ENCODE measurements around the gene ADCYAP1R1. TPM values are rescaled to one million over a fixed set of nuclear protein-coding genes. Genes with fewer than 3 reads are reported as not detected.

ADCYAP1R1 gene
- total RNA-seq, 1 experiment from 2014 or later, result not detected

DNA sequence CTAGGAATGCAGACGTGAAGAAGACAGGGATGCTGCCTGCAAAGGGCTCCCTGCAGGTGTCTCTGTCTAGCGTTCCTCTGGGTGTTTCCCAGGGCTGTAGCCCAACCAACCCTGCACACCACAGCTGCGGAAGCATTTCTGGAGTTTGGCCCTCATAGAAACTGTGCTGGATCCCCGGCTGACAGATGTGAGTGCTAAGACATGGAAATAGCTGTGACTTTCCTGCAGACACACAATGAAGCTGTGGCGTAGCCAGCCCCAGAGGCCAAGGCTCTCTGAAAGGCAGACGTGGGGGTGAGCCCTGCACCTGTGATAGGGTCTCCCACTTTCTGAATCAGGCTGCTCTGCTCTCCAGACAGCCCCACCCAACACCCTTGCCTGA is 44.8 kb downstream of the ADCYAP1R1 start:
- DNase-seq, result no peak

DNA sequence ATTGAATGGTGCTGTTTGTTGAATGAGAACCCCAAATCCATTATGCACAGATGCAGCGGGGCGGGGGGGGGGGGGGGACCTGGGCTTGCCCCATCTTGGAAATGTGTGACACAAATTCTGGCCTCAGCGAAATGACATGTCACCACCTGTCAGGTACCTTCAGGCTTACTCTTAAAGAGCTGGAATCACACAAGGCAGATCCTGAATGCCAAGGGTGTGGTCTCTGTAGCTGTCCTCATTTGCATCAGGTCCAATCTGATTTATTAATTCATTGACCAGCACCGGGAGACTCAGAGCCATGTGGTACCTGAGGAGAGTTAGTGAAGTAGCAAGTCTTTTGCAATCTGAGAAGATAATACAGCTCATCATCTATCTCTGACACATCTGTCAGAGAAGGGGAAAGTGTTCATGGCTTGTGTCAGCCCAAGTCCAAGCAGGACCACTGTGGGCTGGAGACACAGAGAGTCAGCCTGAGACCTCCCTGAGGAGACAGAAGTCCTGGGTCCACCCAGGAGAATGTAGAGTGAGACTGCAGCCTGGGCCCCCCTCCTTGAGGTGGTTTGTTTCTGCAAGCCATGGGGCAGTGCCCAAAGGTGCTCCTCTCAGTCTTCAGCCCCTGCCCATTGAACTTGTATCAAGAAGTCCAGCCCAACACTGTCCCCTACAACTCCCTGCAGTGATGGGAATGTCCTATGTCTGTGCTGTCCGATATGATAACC is 46.7 kb downstream of the ADCYAP1R1 start:
- H3K27me3 ChIP-seq, result peaks cover 17% of the 10 kb centered on the region
- DNase-seq, result no peak
- no peaks in the 10 kb centered on the region for H3K9me3 ChIP-seq (replicated peaks)
- no peaks in the 10 kb centered on the region for H3K36me3 ChIP-seq
- H3K4me1 ChIP-seq, result no peaks in the 10 kb centered on the region
- H3K27ac ChIP-seq, result no peak overlapping the region
- H3K4me3 ChIP-seq, result no peak overlapping the region

More for the DNA sequence above, 44.8 kb downstream of the ADCYAP1R1 start:
- Histone ChIP-seq H3K4me1 (no peaks in the 10 kb centered on the region), H3K9me3 (replicated peaks) (no peaks in the 10 kb centered on the region), H3K36me3 (no peaks in the 10 kb centered on the region), H3K27me3 (peaks cover 17% of the 10 kb centered on the region), H3K4me3 (no peak overlapping the region), H3K27ac (no peak overlapping the region)

DNA sequence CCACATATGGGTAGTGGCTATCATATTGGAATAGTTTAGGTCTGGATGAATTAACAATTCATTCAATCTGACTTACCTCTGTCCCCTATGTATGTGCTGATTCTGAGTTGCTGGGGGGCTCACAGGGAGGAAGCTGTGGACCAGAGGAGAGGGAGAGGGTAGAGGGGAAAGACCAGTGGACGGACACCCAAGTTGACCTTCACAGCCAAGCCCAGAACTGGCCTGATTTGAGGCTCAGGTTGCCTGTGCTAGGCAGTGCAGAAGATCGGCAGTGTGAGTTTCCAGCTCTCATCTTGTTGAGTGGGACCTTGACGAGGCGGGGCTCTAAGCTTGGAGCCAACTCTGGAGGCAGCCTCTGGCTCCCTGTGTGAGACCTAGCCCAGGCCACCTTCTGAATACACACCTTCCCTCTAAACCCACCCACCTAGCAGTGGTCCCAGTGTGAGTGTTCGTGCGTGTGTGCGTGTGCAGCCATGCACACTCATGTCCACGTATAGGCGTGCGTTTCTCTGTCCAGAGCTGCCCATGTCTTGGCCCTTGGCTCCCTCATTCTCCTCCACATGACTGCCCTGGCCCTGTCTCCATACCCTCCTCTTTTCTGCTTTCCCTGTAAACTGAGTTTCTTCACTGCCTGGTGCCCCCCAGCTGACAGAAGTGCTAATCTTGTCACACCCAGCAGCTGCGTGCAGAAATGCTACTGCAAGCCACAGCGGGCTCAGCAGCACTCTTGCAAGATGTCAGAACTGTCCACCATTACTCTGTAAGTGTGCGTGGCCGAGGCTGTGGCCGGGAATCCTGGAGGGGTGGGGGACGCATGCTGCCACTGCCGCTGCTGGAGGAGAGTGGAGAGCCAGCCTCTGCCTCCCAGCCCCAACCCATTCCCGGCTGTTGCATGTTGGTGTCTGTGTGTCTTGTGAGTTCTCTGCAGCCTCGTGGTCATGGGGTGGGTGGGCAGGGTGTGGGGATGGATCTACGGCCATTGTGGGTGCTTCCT is 47.6 kb downstream of the ADCYAP1R1 start:
- Histone ChIP-seq H3K9me3 (replicated peaks) (no peaks in the 10 kb centered on the region), H3K36me3 (no peaks in the 10 kb centered on the region), H3K27ac (no peak overlapping the region), H3K27me3 (peaks cover 17% of the 10 kb centered on the region), H3K4me1 (no peaks in the 10 kb centered on the region), H3K4me3 (no peak overlapping the region)
- no peak for DNase-seq

GRCh38 chr7:31100445-31100844 is 48.3 kb downstream of the ADCYAP1R1 start:
- Histone ChIP-seq H3K27ac (no peak overlapping the region), H3K4me3 (no peak overlapping the region), H3K36me3 (no peaks in the 10 kb centered on the region), H3K4me1 (no peaks in the 10 kb centered on the region), H3K27me3 (peaks cover 17% of the 10 kb centered on the region), H3K9me3 (replicated peaks) (no peaks in the 10 kb centered on the region)
- DNase-seq, result no peak

GRCh38 chr7:31100871-31101270 is 48.8 kb downstream of the ADCYAP1R1 start:
- H3K27ac ChIP-seq, result no peak overlapping the region
- peaks cover 17% of the 10 kb centered on the region for H3K27me3 ChIP-seq
- H3K36me3 ChIP-seq, result no peaks in the 10 kb centered on the region
- H3K9me3 ChIP-seq (replicated peaks), result no peaks in the 10 kb centered on the region
- H3K4me3 ChIP-seq, result no peak overlapping the region
- H3K4me1 ChIP-seq, result no peaks in the 10 kb centered on the region
- DNase-seq, result no peak

DNA sequence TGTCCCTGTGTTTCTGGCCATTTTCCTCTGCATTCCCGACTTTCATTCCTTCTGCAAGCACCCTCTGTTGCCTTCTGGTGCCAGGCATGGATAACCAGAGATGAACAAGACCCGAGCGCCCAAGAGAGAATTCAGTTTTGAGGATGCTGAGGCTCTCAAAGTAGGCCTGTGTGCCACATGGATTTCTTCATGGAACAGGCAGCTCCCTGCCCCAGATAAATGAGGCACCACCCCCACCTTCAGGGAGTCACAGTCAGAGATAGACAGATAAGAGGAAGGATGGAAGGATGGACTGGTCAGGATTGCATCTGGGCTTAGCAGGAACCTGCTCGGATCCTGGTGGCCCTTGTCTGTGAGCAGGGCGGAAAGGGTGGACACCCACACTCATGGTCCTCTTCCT is 49.4 kb downstream of the ADCYAP1R1 start:
- no peaks in the 10 kb centered on the region for H3K9me3 ChIP-seq (replicated peaks)
- DNase-seq, result no peak
- H3K4me1 ChIP-seq, result no peaks in the 10 kb centered on the region
- H3K4me3 ChIP-seq, result no peak overlapping the region
- no peaks in the 10 kb centered on the region for H3K36me3 ChIP-seq
- H3K27me3 ChIP-seq, result peaks cover 17% of the 10 kb centered on the region
- H3K27ac ChIP-seq, result no peak overlapping the region

DNA sequence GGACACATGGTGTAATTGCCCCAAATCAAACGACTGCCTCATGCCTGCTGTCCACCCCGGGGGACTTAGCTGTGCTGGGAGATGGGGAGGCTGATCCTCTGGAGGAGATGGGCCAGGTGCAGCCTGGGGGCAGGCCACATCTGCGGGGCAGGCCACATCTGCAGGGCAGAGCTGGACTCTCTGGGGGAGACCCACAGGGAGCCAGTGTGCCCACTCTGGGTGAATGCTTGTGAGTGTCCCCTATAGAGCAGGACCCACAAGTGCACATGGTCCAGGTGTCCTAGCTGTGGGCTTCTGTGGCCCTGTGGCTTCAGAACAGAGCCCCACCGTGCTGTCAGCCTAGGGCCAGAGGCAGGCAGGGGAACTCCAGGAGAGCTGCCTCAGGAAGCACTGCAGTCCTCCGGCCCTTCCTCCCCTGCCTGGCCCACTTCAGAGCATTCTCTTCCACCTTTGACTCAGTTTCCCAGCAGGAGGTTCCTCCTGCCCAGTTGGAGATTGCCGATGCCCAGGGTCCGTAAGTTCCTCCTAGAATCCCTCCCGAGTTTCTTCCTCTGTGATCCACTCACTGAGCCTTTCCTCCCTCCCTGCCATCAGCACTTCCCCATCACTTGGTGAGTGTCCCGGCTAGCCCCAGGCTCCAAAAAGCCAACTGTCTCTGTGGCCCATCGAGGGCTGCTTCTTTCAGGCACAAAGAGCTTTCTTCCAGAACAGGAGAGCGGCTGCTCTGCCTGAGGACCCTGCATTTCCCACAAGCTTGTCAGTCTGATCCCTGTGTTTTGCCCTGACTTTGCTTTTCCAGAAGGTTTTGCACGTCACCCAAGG is 50.3 kb downstream of the ADCYAP1R1 start:
- H3K27me3 ChIP-seq, result peaks cover 17% of the 10 kb centered on the region
- H3K36me3 ChIP-seq, result no peaks in the 10 kb centered on the region
- no peak overlapping the region for H3K27ac ChIP-seq
- H3K9me3 ChIP-seq (replicated peaks), result no peaks in the 10 kb centered on the region
- DNase-seq, result no peak
- no peaks in the 10 kb centered on the region for H3K4me1 ChIP-seq
- H3K4me3 ChIP-seq, result no peak overlapping the region

DNA sequence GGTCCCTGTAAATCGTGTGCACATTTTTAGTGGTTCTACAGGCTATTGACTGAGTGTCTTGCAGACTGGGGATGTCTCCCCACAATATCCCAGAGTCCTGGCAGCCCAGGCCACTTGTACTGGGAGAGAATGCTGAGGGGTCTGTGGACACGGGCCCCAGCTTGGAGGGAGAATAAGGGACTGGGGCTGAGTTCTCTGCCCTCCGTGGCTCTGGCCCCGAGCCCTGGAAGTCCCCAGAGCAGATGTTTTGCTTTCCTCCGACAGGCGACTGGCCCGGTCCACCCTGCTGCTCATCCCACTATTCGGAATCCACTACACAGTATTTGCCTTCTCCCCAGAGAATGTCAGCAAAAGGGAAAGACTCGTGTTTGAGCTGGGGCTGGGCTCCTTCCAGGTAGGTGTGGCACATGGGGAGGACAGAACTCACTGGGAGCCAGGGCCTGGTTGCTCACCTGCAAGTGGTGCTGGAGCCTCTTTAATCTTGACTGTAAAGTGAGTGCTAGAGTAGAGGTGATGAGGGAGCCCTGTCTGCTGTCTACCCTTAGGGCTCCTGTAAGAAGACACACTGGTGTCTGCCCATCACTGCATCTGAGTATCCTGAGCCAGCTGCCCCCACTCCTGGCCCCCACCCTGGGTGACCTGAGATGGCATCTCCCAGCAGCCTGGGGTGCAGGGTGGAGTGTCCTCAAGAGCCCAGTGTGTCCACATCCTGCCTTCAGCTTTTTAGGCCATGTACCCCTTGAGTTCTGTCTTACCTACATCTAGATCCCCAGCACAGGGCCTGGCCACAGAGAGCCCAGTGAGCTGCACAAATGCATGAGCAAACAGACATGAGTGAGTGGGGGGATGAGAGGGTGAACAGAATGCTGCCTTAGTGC is 51.1 kb downstream of the ADCYAP1R1 start:
- no peak for DNase-seq
- H3K27me3 ChIP-seq, result peaks cover 17% of the 10 kb centered on the region
- no peaks in the 10 kb centered on the region for H3K4me1 ChIP-seq
- H3K9me3 ChIP-seq (replicated peaks), result no peaks in the 10 kb centered on the region
- no peaks in the 10 kb centered on the region for H3K36me3 ChIP-seq
- no peak overlapping the region for H3K27ac ChIP-seq
- H3K4me3 ChIP-seq, result no peak overlapping the region

- Histone ChIP-seq H3K4me3 (no peak overlapping the region), H3K9me3 (replicated peaks) (no peaks in the 10 kb centered on the region), H3K27me3 (peaks cover 16% of the 10 kb centered on the region), H3K36me3 (no peaks in the 10 kb centered on the region), H3K4me1 (no peaks in the 10 kb centered on the region), H3K27ac (no peak overlapping the region)
- no peak for DNase-seq
These were observed 52.5 kb downstream of the ADCYAP1R1 start for GRCh38 chr7:31104361-31105255.

- no peaks in the 10 kb centered on the region for H3K9me3 ChIP-seq (replicated peaks)
- H3K36me3 ChIP-seq, result no peaks in the 10 kb centered on the region
- no peak overlapping the region for H3K4me3 ChIP-seq
- H3K27me3 ChIP-seq, result peaks cover 12% of the 10 kb centered on the region
- no peaks in the 10 kb centered on the region for H3K4me1 ChIP-seq
- H3K27ac ChIP-seq, result no peak overlapping the region
- no peak for DNase-seq
These were observed 53.3 kb downstream of the ADCYAP1R1 start for GRCh38 chr7:31105256-31105950.

- Histone ChIP-seq H3K4me1 (no peaks in the 10 kb centered on the region), H3K36me3 (no peaks in the 10 kb centered on the region), H3K4me3 (no peak overlapping the region), H3K27me3 (peaks cover 2% of the 10 kb centered on the region), H3K27ac (no peak overlapping the region), H3K9me3 (replicated peaks) (no peaks in the 10 kb centered on the region)
- no peak for DNase-seq
These were observed 54.4 kb downstream of the ADCYAP1R1 start for GRCh38 chr7:31106303-31107105.

Data from SJCRH30 (cell line).